ENCODE measurements around the gene APH1A.

The APH1A gene

GRCh38 chr1:150302902-150303301 lies 34.1 kb upstream of the APH1A start:
- no peak for TF ChIP-seq CTCF (IDR thresholded peaks at IDR 0.05; ENCODE audit: low read depth, low read length)
- no peak for TF ChIP-seq EZH2phosphoT487 (IDR thresholded peaks at IDR 0.05; ENCODE audit: low read depth)
- peaks cover 50% of the 10 kb centered on the region for H3K36me3 ChIP-seq (replicated peaks; ENCODE audit: low read depth, low read length)
- no peak overlapping the region for H3K4me3 ChIP-seq (ENCODE audit: low read length)
- no peaks in the 10 kb centered on the region for H3K4me1 ChIP-seq (ENCODE audit: low read length)
- H4K20me1 ChIP-seq (ENCODE audit: insufficient read depth, low read length): no peaks in the 10 kb centered on the region
- H3K27ac ChIP-seq (ENCODE audit: low read length): no peak overlapping the region
- H3K4me2 ChIP-seq (ENCODE audit: low read length): no peak overlapping the region
- H3K27me3 ChIP-seq (ENCODE audit: low read depth, low read length): no peaks in the 10 kb centered on the region
- H3K9me3 ChIP-seq (ENCODE audit: insufficient read depth, low read length): no peaks in the 10 kb centered on the region
- no peak overlapping the region for H3K9ac ChIP-seq (ENCODE audit: low read length)
- H2AFZ ChIP-seq (ENCODE audit: low read depth, low read length): no peak overlapping the region
- H3K79me2 ChIP-seq (ENCODE audit: low read length): peaks cover 4% of the 10 kb centered on the region

- Histone ChIP-seq H3K36me3 (replicated peaks; ENCODE audit: low read depth, low read length) (peaks cover 44% of the 10 kb centered on the region), H3K4me3 (ENCODE audit: low read length) (no peak overlapping the region), H3K27me3 (ENCODE audit: low read depth, low read length) (no peaks in the 10 kb centered on the region), H2AFZ (ENCODE audit: low read depth, low read length) (no peak overlapping the region), H3K27ac (ENCODE audit: low read length) (no peak overlapping the region), H3K79me2 (ENCODE audit: low read length) (peaks cover 4% of the 10 kb centered on the region), H3K9ac (ENCODE audit: low read length) (no peak overlapping the region), H4K20me1 (ENCODE audit: insufficient read depth, low read length) (no peaks in the 10 kb centered on the region), H3K4me1 (ENCODE audit: low read length) (no peaks in the 10 kb centered on the region), H3K9me3 (ENCODE audit: insufficient read depth, low read length) (no peaks in the 10 kb centered on the region), H3K4me2 (ENCODE audit: low read length) (no peak overlapping the region)
- no peak for TF ChIP-seq CTCF (IDR thresholded peaks at IDR 0.05; ENCODE audit: low read depth, low read length)
- TF ChIP-seq EZH2phosphoT487 (IDR thresholded peaks at IDR 0.05; ENCODE audit: low read depth): no peak
Observed at GRCh38 chr1:150302338-150302737, 33.5 kb upstream of the APH1A start.

GRCh38 chr1:150299716-150300115 lies 30.9 kb upstream of the APH1A start:
- Histone ChIP-seq H3K4me3 (ENCODE audit: low read length) (no peak overlapping the region), H3K79me2 (ENCODE audit: low read length) (peaks cover 24% of the 10 kb centered on the region), H2AFZ (ENCODE audit: low read depth, low read length) (no peak overlapping the region), H3K27me3 (ENCODE audit: low read depth, low read length) (no peaks in the 10 kb centered on the region), H3K9me3 (ENCODE audit: insufficient read depth, low read length) (no peaks in the 10 kb centered on the region), H3K4me1 (ENCODE audit: low read length) (no peaks in the 10 kb centered on the region), H3K36me3 (replicated peaks; ENCODE audit: low read depth, low read length) (peaks cover 46% of the 10 kb centered on the region), H3K27ac (ENCODE audit: low read length) (no peak overlapping the region), H3K9ac (ENCODE audit: low read length) (no peak overlapping the region), H3K4me2 (ENCODE audit: low read length) (no peak overlapping the region), H4K20me1 (ENCODE audit: insufficient read depth, low read length) (no peaks in the 10 kb centered on the region)
- TF ChIP-seq CTCF (IDR thresholded peaks at IDR 0.05; ENCODE audit: low read depth, low read length) (no peak), EZH2phosphoT487 (IDR thresholded peaks at IDR 0.05; ENCODE audit: low read depth) (no peak)

GRCh38 chr1:150295476-150295875 lies 26.7 kb upstream of the APH1A start:
- no peaks in the 10 kb centered on the region for H3K9me3 ChIP-seq (ENCODE audit: insufficient read depth, low read length)
- H3K9ac ChIP-seq (ENCODE audit: low read length): no peak overlapping the region
- no peaks in the 10 kb centered on the region for H4K20me1 ChIP-seq (ENCODE audit: insufficient read depth, low read length)
- H3K4me3 ChIP-seq (ENCODE audit: low read length): no peak overlapping the region
- no peak overlapping the region for H3K4me2 ChIP-seq (ENCODE audit: low read length)
- H2AFZ ChIP-seq (ENCODE audit: low read depth, low read length): no peak overlapping the region
- peaks cover 24% of the 10 kb centered on the region for H3K36me3 ChIP-seq (replicated peaks; ENCODE audit: low read depth, low read length)
- H3K4me1 ChIP-seq (ENCODE audit: low read length): peaks cover 6% of the 10 kb centered on the region
- H3K27ac ChIP-seq (ENCODE audit: low read length): no peak overlapping the region
- TF ChIP-seq EZH2phosphoT487 (IDR thresholded peaks at IDR 0.05; ENCODE audit: low read depth) (no peak), CTCF (IDR thresholded peaks at IDR 0.05; ENCODE audit: low read depth, low read length) (no peak)
- H3K27me3 ChIP-seq (ENCODE audit: low read depth, low read length): no peaks in the 10 kb centered on the region
- H3K79me2 ChIP-seq (ENCODE audit: low read length): peaks cover 34% of the 10 kb centered on the region
